Loucy (cell line): ENCODE results near the gene SEMA3D.

Experiments used
- CTCF ChIP-seq: fragments of 200-600 bp; sonication (generic); conservative IDR thresholded peaks from 2 replicates; pipeline ENCODE4 v1.5.1; 2014; ENCODE audit warnings: mild to moderate bottlenecking, antibody characterized with exemption, low read length
- EZH2phosphoT487 ChIP-seq: fragments of 200-600 bp; IDR thresholded peaks from 2 replicates; pipeline ENCODE4 v1.6.1; 2018; ENCODE audit warnings: antibody characterized with exemption, mild to moderate bottlenecking, moderate library complexity, borderline replicate concordance

GRCh38 chr7:85204496-85204895 lies 17.6 kb upstream of the SEMA3D start:
- no peak for TF ChIP-seq CTCF
- no peak for TF ChIP-seq EZH2phosphoT487
